ENCODE measurements around the gene ZNF524. TPM values are rescaled to one million over a fixed set of nuclear protein-coding genes. Genes with fewer than 3 reads are reported as not detected.

The ZNF524 gene
- total and polyA plus RNA-seq, 10 of the 15 experiments (the other 5 are each of a cell fraction or from before 2014, with no cell fraction given): 0.47 to 18.6 (median 12.4) TPM; not detected in 1

- FAIRE-seq (no peak), DNase-seq (ENCODE audit: low read depth, low spot score) (no peak), ATAC-seq (no peak)
- ChIA-PET POLR2A (interaction anchor here (1.2 kb wide), 1 partner anchor 10 kb away, joined by 3 read pairs; the partner anchor contains the start of gene FIZ1), CTCF (interaction anchor here (0.7 kb wide), 1 partner anchor 125 kb away, joined by 3 read pairs; no protein-coding TSS in a partner anchor), RAD21 (ENCODE audit: unreplicated experiment) (no interaction called here), SMC1A (ENCODE audit: uncharacterized antibody, unreplicated experiment) (no interaction called here)
- peaks cover 0 to 12% of the 10 kb centered on the region in 2 experiments for H3K36me3 ChIP-seq (ENCODE audit: control insufficient read depth in 2 of 2, insufficient read depth in 2 of 2, low read length in 1 of 2)
- no peak overlapping the region for H3K9ac ChIP-seq (ENCODE audit: control insufficient read depth, insufficient read depth, low read length)
- no peak for TF ChIP-seq SP1 (IDR thresholded peaks at IDR 0.05; ENCODE audit: low read depth, low read length)
- TF ChIP-seq, protein P1, sequence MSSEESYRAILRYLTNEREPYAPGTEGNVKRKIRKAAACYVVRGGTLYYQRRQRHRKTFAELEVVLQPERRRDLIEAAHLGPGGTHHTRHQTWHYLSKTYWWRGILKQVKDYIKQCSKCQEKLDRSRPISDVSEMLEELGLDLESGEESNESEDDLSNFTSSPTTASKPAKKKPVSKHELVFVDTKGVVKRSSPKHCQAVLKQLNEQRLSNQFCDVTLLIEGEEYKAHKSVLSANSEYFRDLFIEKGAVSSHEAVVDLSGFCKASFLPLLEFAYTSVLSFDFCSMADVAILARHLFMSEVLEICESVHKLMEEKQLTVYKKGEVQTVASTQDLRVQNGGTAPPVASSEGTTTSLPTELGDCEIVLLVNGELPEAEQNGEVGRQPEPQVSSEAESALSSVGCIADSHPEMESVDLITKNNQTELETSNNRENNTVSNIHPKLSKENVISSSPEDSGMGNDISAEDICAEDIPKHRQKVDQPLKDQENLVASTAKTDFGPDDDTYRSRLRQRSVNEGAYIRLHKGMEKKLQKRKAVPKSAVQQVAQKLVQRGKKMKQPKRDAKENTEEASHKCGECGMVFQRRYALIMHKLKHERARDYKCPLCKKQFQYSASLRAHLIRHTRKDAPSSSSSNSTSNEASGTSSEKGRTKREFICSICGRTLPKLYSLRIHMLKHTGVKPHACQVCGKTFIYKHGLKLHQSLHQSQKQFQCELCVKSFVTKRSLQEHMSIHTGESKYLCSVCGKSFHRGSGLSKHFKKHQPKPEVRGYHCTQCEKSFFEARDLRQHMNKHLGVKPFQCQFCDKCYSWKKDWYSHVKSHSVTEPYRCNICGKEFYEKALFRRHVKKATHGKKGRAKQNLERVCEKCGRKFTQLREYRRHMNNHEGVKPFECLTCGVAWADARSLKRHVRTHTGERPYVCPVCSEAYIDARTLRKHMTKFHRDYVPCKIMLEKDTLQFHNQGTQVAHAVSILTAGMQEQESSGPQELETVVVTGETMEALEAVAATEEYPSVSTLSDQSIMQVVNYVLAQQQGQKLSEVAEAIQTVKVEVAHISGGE (CRISPR knock-in tag; IDR thresholded peaks at IDR 0.05): no peak
- TF ChIP-seq, protein P2, sequence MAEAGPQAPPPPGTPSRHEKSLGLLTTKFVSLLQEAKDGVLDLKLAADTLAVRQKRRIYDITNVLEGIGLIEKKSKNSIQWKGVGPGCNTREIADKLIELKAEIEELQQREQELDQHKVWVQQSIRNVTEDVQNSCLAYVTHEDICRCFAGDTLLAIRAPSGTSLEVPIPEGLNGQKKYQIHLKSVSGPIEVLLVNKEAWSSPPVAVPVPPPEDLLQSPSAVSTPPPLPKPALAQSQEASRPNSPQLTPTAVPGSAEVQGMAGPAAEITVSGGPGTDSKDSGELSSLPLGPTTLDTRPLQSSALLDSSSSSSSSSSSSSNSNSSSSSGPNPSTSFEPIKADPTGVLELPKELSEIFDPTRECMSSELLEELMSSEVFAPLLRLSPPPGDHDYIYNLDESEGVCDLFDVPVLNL (IDR thresholded peaks at IDR 0.05; ENCODE audit: low read depth, low read length): no peak
- no peak for TF ChIP-seq SMAD1 (IDR thresholded peaks at IDR 0.05; ENCODE audit: low read depth, partially characterized antibody)
- H3K4me1 ChIP-seq (ENCODE audit: control insufficient read depth, insufficient read depth, low read length): peaks cover 7% of the 10 kb centered on the region
- peaks cover 31% of the 10 kb centered on the region for H3K79me2 ChIP-seq (ENCODE audit: control insufficient read depth, insufficient read depth, low read length)
- 88% methylated on average over 5 of the region's 5 CpGs for WGBS (ENCODE audit: insufficient coverage, insufficient replicate concordance, low lambda C conversion rate, missing lambda C conversion rate)
- no TSS peak for BruUV-seq (replicated peaks)
- H4K20me1 ChIP-seq (ENCODE audit: control insufficient read depth, insufficient read depth): peaks cover 3% of the 10 kb centered on the region; the same call in 1 of the 2 replicates
- H3K27ac ChIP-seq (ENCODE audit: control insufficient read depth, insufficient read depth): no peak overlapping the region
- H3K27me3 ChIP-seq (replicated peaks in 1 of 2; ENCODE audit: control insufficient read depth in 2 of 2, insufficient read depth in 2 of 2, low read length in 1 of 2): no peaks in the 10 kb centered on the region
- H2AFZ ChIP-seq (ENCODE audit: control insufficient read depth, low read depth, low read length): no peak overlapping the region
- H3K4me2 ChIP-seq (ENCODE audit: control insufficient read depth, insufficient read depth): no peak overlapping the region
- in situ Hi-C loops (cut with MboI): no loop called here
- no peak overlapping the region for H3K4me3 ChIP-seq
- H3K9me3 ChIP-seq (replicated peaks; ENCODE audit: control insufficient read depth, insufficient read depth, low read length): peaks cover 2% of the 10 kb centered on the region; the same call in 1 of the 3 replicates
- intact Hi-C loops (cut with micrococcal nuclease; ENCODE audit: unreplicated experiment): no loop called here
These were observed 9.2 kb downstream of the ZNF524 start for GRCh38 chr19:55609326-55609725.

Measured in GM12878 (cell line).